GM11168 (cell line): ENCODE measurements around the gene SLC25A29.
"Not testable (repeated sequence)": the region's sequence is repeated elsewhere in the genome, so short reads cannot be mapped to it uniquely, and the experiment has no call there.

Experiments
- in situ Hi-C: fragments of 300-500 bp; cut with MboI; formaldehyde crosslinking; loops from one replicate; pipeline ENCODE4 v1.12.0; 2022; ENCODE audit warnings: low sequenced_read_pairs; ENCODE audit not compliant: unreplicated experiment

Gene SLC25A29

DNA sequence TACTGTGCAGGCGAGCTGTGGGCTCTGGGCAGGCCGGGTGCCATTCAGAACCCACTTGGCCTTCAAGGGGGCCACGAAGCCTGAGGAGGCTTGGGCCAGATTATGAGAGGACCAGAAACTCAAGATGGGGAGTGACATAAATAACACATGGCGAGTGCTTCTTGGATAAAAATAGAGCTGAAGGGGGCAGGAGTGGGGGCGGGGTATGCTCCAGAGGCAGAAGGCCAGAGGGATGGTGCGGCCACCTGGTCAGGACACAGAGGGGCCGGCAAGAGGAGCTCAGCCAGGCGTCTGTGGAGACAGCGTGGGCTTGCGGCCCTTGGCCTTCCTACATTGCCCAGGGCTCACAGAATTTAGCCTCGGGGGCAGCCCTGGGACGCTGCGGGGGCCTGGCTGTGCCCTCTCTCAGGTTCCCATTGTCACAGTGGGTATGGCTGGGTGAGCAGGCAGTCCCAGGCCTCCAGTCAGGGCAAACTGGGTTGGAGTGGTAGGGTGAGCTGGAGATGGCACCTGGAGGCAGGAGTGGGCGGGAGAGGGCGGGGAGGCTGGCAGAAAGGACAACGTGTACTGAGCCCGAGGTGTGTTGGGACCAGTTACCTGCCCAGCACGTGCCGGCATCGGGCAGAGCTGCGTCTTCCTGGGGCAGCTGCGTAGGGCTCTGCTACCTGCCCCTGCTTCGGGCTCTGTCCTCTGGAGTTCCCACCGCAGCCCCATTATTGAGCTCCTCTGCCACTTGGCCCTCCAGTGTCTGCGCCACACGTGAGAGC lies 7.4 kb upstream of the SLC25A29 start:
- in situ Hi-C loops, result no loop called here

DNA sequence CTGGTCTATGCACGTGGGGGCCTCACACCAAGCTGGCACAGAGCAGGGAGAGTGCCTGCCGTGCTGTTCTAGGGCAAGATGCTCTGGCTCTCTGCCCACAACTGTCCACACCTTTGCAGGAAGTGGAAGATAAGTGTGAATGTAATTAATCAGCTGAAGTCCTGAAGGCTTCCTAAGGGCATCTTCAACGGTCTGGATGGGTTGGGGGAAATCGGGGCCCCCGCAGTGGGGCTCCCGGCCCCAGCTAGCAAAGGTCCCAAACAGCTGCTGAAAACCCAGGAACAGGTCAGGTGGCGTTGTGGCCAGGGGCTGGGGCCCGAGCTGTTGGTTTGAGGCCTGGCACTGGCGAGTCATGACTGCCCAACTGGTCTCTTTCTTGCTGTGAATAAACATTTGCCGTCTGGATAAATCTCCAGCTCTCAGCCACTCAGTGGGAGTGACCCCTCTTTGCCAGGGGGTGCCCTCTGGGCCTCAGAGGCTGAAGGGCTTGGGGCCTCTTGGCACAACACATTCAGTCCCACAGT lies 6.7 kb upstream of the SLC25A29 start:
- in situ Hi-C loops, result no loop called here

DNA sequence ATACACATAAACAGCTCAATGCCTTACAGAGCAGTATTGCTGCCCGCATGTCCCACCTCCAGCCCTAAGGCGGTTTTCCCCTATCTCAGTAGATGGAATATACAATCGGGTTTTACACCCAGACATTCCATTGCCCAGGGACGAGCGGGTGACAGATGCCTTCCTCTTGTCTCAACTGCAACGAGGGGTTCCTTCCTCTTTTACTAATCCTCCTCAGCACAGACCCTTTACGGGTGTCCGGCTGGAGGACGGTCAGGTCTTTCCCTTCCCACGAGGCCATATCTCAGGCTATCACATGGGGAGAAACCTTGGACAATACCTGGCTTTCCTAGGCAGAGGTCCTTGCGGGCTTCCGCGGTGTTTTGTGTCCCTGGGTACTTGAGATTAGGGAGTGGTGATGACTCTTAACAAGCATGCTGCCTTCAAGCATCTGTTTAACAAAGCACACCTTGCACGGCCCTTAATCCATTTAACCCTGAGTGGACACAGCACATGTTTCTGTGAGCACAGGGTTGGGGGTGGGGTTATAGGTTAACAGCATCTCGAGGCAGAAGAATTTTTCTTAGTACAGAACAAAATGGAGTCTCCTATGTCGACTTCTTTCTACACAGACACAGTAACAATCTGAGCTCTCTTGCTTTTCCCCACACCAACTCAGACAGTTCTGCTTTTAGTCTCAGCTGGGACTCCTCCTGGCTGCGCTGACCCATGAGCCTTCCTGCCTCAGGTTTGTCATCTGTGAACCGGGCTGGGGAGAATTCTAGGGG lies 6.0 kb upstream of the SLC25A29 start:
- in situ Hi-C loops, result not testable (repeated sequence)

DNA sequence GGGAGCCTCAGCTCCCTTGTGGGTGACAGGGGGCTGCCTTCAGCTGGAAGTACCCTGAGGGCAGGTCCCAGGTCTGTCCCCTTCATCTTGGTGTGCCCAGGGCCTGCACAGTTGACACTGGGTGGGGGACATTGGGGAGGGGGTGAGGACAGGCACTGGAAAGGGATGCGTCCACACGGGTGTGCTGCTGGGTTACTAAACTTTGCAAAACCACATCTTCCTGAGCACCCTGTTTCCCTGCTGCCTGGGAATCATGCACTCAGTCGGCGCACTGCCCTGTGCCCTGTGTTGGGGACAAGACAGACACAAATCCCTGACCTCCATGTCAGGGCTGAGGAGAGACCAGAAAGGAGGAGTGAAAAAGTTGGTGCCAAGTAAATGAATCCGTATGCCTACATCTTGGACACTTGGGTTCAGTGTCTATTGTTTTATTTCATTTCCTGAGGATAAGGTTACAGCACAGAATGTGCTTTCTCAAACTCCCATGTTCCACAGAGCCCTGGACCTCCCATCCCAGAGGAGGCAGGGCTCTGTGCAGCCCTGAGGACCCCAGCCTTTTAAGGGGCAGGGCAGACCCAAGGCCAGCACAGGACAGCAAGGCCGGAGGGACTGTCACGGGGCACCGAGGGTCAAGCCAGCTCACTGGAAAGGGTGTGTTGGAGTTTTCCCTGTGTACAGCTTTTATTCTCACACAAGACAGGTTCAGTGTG lies 2.9 kb upstream of the SLC25A29 start:
- in situ Hi-C loops, result no loop called here

DNA sequence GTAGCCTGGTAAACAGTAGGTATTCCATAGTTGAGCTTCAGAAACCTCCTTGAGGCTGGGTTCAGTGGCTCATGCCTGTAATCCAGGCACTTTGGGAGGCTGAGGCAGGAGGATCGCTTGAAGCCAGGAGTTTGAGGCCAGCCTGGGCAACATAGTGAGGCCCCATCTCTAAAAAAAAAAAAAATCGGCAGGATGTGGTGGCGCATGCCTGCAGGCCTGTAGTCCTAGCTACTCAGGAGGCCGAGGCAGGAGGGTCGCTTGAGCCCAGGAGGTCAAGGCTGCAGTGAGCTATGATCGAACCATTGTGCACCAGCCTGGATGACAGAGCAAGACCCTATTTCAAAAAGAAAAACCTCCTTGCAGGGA lies 2.2 kb upstream of the SLC25A29 start:
- in situ Hi-C loops, result not testable (repeated sequence)

DNA sequence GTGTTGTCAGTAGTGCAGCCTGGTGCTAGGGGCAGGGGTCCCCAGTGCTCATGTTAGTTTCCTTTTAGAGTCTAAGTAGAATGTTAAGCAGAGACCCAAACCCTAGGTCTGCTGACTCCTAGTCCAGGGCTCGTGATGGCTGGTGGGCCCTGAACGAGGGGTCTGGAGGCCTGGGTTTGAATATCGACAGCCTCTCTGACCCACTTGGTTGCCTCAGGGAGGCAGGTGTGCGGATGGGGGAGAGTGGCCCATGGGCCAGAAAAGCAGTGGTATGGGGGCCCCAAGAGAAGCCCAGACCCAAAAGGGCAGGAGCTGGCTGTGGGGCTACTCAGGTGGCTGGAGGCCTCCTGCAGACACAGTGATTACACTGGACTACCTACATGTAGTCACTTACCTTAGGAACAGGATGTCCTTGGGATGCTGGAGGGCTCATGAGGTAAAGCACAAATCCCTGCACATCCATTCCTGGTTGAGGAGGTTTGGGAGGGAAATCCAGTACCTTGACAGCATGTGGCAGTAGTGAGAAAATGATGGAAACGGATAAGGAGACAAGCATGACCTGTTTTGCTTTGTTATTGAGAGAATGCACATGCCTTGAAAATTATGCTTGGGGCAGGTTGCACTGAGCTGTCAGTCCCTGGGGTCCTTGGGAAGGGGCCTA lies 1.7 kb upstream of the SLC25A29 start:
- in situ Hi-C loops, result no loop called here

DNA sequence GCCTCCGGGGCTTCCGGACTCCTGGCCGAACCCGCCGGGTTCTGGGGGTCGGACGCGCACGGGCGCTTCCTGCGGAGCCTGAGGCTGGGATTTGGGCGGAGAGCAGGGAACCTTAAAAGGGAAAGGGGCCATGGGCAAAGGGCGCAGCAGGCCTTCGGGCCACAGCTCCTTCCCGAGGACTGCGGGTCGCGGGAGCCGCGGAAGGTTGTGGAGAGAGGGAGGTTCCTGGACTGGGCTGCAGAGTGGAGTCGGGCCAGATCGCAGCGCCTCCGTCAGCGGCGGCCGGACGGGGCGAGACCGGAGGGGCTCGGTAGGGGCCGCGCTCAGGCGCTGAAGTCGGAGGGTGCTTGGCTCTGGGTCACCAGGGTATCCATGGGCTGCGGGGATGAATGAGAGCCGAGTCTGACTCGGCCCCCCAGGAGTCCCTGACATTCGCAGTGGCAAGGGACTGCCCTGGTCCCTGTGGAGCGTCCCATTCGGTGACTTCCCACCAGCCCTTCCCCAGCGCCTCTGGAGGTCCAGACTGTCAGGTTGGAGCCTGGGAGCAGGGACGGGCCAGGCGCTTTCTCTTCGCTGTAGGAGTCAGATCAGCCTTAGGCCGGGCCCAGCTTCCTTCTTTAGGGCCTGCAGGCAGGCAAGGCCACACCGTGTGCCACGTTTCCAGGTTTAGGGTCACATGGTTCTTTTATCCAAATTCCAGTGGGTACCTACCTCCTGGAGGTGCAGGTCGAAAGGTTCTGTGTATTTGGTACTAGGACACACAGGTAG lies 938 bp upstream of the SLC25A29 start:
- in situ Hi-C loops, result no loop called here

DNA sequence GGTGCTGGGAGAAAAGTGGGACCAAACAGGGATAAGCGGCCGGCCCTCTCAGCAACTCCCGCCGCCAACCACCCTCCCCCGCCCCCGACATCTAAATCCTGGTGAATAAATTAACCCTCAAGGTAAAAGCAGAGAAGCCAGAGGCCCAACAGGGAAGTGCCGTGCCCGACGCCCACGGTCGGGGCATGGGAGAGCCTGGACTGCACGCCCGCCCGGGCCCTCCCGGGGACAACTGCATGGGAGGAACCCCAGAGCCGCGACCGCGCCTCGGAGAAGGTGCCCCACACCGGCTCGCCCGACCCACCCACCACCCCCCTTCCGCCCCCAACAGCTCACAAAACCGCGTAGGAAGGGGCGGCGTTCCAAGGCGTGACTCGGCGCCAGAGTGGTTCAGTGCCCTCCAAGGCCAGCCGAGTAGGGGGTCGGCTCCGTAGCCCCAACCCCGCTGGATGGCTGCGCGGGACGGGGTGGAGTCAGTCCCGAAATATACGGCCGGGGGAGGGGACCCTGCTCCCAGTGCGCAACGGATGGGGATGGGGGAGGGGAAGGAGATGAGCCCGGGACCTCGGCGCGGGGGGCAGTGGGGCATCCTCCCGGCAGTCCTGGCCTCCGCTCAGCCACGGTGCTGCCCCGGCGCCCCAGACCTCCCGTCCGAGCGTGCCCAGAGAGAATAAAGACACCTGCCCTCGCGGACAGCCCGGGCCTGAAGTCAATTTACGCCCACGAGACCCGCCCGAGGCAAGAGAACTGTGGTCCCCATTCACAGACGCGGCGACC lies 732 bp downstream of the SLC25A29 start:
- in situ Hi-C loops, result no loop called here

DNA sequence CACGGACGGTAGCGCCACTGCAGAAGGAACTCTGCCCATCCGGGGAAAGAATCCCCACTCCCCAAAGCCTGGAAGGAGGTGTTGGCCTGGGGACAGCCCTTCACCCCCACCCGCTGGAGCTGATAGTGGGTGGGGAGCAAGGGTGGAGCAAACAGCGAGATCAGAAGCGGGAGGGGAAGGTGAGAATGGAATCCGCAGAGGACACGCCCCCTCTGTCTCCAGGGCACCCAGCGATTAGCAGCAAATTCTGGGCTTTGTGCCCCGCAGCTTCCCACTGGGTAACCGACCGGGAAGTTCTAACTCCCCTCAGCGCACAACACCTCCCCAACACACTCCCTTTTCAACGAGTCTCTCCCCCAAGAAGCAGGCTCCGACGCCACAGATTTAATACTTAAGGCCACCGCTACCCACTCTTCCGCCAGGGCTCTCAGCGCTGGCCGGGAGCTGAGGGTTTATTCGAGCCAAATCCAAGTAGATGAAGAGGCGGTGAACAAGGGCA lies 1.4 kb downstream of the SLC25A29 start:
- in situ Hi-C loops, result no loop called here

DNA sequence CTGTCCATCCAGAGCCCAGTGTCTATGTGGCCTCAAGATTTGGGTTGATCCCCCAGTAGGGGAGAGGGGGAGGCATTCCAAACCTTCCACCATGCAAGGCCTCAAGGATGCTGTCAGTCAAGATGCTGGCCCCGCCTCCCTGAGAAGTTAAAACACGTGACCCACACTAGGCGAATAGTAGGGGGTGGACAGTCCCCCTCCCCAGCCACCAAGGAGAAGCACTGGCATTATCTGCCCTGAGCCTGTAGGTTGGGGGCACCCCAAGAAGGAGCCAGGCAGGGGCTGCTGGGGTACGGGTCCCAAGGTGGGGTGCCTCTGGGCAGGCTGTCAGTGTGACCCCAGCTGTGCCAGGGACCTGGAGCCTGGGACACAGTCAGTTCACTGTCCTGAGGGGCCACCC lies 2.3 kb downstream of the SLC25A29 start:
- in situ Hi-C loops, result no loop called here

DNA sequence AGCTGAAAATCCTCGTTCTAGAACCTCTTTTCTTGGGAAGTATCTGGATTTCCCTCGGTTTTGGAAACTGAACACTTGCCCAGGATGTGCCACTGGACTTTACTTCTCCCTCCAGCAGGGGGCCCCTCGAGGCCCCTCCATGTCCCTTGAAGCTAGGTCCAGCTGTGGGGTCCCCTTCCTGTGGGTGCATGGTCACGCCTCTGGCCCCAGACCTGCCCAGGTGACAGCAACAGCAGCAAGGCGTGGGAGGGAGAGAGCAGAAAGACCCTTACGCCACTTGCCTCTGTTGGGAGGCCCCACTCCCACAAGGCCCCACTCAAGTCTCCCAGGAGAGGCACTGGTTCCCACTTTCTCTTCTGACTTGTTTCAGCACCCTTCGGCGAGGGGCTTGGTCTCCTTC lies 3.1 kb downstream of the SLC25A29 start:
- in situ Hi-C loops, result no loop called here

DNA sequence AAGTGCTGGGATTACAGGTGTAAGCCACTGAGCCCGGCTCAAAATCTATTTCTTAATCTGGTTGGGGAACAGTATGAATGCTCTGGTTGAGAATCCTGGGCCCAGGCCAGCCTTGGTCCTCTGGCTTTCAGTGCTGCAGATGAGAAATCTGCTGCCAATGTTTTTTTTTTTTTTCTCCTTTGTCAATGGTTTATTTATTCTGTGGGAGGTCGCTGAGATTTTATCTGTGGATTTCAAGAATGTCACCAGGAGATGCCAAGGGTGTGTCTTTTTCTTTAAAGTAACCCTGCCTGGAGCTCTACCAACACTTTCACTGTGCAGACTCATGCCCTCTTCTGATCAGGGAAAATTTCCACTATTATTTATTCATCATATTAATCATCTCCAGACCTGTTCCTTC lies 3.6 kb downstream of the SLC25A29 start:
- in situ Hi-C loops, result no loop called here

DNA sequence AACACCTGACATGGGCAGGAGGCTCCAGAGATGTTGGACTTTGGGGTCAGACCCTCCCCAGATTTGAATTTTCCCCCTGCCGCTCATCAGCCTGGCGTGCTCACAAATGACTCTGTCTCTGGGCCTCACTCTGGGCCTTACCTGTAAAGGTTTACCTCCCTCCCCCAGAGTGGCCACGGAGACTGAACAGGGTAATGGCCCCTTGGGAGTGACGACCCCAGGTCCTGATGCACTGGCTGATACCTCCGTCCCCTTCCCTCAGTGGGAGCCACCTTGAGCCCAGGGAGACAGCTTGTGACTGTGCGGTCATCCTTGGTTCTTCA lies 7.0 kb downstream of the SLC25A29 start:
- in situ Hi-C loops, result no loop called here

DNA sequence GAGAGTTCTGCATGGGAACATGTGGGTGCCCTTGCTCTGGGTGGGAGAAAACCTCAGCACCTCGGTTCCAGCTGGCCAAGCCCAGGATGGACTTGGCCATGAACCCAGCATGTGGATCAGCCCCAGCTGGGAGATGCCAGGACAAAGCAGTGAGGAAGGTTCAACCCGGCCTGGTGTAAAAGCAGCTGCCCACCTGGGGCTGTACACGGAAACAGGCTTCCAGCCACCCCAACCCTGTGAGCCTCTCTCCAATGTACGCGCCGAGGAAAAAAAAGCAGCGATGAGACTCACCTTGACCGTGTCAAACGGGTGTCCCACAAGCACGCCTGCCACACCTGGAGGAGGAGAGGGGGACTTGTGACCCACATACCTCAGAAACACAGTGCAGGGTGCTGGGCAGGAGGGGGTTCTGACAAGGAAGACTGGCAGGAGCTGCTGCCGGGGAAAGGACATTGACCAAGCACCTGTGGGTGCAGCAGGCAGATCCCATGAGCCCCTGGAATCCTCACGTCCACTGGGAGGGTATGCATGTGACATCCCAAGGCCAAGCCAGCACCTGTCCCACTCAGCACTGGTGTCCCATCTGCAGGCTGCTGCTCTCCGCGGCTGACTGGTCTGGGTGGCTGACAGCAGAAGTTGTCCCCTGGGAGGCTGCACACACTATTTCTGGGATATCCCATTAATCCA lies 7.5 kb downstream of the SLC25A29 start:
- in situ Hi-C loops, result no loop called here

DNA sequence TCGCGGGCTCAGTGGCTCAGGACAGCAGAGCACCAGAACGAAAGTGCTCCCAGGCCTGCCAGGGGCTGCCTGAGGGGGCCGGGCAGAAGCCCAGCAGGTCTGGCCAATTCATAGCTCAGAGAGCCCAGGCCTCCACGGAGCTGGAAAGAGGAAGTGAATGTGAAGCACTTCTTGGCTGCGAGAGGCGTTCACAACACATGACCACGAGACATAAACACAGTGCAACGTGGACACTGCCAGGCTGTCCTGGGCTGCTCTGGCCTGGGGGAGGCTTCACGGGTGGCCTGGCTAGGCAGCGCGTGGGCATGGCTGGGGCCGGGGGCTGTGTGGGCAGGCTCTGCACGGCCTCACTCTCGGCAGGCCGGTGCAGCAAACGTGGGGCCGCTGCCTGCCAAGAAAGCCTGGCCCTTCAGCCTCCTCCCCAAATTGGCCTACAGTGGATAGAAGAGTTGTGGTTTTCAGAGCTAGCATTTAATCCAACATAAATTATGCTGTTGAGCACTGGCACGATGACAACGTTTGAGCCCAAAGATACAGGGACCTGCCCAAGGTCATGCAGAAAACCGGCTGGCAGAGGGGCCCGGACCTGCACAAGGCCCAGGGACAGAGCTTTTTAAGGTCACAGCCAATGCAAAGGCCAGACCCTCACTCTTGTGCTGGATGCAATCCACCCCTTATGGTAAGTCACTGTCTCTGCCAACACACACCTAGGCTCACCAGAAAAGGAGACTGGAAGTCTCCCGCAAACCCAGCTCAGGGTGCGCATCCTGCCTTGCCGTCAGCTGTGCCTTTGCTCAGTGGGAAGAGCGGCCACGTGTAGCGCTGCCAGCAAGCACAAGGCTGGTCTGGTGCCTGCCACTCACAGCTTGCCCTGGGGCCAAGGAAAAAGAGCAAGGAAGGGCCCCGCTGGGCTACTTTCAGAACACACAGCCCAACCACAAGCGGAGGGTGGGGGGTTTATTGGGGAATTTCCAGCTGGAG lies 8.6 kb downstream of the SLC25A29 start:
- in situ Hi-C loops, result no loop called here

DNA sequence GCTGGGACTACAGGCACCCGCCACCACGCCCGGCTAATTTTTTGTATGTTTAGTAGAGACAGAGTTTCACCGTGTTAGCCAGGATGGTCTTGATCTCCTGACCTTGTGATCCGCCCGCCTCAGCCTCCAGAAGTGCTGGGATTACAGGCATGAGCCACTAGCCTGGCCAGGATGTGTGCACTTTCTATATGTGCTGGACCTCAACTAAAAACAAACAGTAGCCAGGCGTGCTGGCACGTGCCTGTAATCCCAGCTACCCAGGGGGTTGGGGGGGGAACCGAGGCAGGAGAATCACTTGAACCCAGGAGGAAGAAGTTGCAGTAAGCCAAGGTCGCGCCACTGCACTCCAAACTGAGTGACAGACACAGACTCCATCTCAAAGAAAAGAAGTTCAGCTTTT lies 9.5 kb downstream of the SLC25A29 start:
- in situ Hi-C loops, result not testable (repeated sequence)

DNA sequence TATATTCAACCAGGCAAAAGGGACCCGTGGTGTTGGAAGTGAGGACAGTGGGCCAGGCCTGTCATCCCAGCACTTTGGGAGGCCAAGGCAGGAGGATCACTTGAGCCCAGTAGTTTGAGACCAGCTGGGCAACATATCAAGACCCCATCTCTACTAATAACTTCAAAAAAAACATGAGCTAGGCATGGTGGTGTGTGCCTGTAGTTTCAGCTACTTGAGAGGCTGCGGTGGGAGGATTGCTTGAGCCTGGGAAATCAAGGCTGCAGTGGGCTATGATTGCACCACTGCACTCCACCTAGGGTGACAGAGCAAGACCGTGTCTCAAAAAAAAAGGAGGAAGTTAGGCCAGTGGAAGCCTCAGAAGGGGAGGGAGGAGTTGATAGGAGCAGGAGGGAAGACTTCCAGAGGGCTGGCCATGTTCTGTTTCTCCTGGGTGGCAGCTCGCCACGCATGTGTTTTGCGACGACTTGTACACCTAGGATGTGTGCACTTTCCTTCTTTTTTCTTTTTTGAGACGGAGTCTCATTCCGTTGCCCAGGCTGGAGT lies 10.1 kb downstream of the SLC25A29 start:
- in situ Hi-C loops, result no loop called here
